Liver (tissue), 9 donors: Measurements from ENCODE around the gene C1orf174. TPM values are rescaled to one million over a fixed set of nuclear protein-coding genes. Genes with fewer than 3 reads are reported as not detected.

ENCODE experiments used
- DNase-seq: peaks from one replicate; pipeline ENCODE4 v3.0.0-alpha.2; 2017; ENCODE audit warnings: low spot score
- H3K27ac ChIP-seq, 2 donors: one replicate each; pipeline ENCODE4 v1.7.0; 2013; ENCODE audit warnings: inconsistent platforms in 2 of 2, low read length in 2 of 2, control low read depth in 1 of 2, low read depth in 1 of 2, mild to moderate bottlenecking in 1 of 2
- H3K27me3 ChIP-seq, 4 donors: one replicate each; pipeline versions ENCODE4 v1.6.1 to v1.7.0; 2013; ENCODE audit warnings: low read length in 3 of 4, inconsistent platforms in 1 of 4, mild to moderate bottlenecking in 1 of 4, moderate library complexity in 1 of 4; ENCODE audit not compliant: control insufficient read depth in 4 of 4, insufficient read depth in 4 of 4
- H3K36me3 ChIP-seq, 4 donors: one replicate each; pipeline versions ENCODE4 v1.6.1 to v1.7.0; 2013; ENCODE audit warnings: low read length in 3 of 4, mild to moderate bottlenecking in 3 of 4, low read depth in 1 of 4, moderate library complexity in 1 of 4; ENCODE audit not compliant: control insufficient read depth in 4 of 4, insufficient read depth in 3 of 4
- H3K4me1 ChIP-seq, 4 donors: one replicate each; pipeline versions ENCODE4 v1.6.1 to v1.7.0; 2013; ENCODE audit warnings: low read length in 3 of 4, mild to moderate bottlenecking in 3 of 4, moderate library complexity in 1 of 4; ENCODE audit not compliant: control insufficient read depth in 4 of 4, insufficient read depth in 4 of 4
- H3K4me3 ChIP-seq, 3 donors: one replicate each; pipeline versions ENCODE4 v1.6.1 to v1.7.0; 2013; ENCODE audit warnings: low read length in 3 of 3, control low read depth in 1 of 3, low read depth in 1 of 3, mild to moderate bottlenecking in 1 of 3
- H3K9ac ChIP-seq, 2 donors: one replicate each; pipeline ENCODE4 v1.7.0; 2013; ENCODE audit warnings: low read length in 2 of 2, mild to moderate bottlenecking in 2 of 2, moderate library complexity in 2 of 2, control low read depth in 1 of 2, low read depth in 1 of 2
- H3K9me3 ChIP-seq, 4 donors: one replicate each; pipeline versions ENCODE4 v1.6.1 to v1.7.0; 2013; ENCODE audit warnings: low read length in 3 of 4; ENCODE audit not compliant: control insufficient read depth in 4 of 4
- EGR1 ChIP-seq, 2 donors: IDR thresholded peaks; 2 replicates each; pipeline ENCODE4 v1.6.1; 2016 to 2018; ENCODE audit warnings: antibody characterized with exemption in 2 of 2, low read depth in 2 of 2
- FOXA1 ChIP-seq: IDR thresholded peaks from 2 replicates; pipeline ENCODE4 v1.6.1; 2016; ENCODE audit warnings: antibody characterized with exemption
- GABPA ChIP-seq, 2 donors: IDR thresholded peaks in 1 of 2; conservative IDR thresholded peaks in 1 of 2; 2 replicates each; pipeline ENCODE4 v1.6.1; 2016; ENCODE audit warnings: antibody characterized with exemption in 2 of 2, mild to moderate bottlenecking in 1 of 2, moderate library complexity in 1 of 2
- HNF4A ChIP-seq, 2 donors: conservative IDR thresholded peaks; 2 replicates each; pipeline ENCODE4 v1.6.1; 2016; ENCODE audit warnings: antibody characterized with exemption in 2 of 2, mild to moderate bottlenecking in 2 of 2
- HNF4G ChIP-seq: IDR thresholded peaks from 2 replicates; pipeline ENCODE4 v1.6.1; 2016; ENCODE audit warnings: antibody characterized with exemption
- JUND ChIP-seq, 2 donors: IDR thresholded peaks; 2 replicates each; pipeline ENCODE4 v1.6.1; 2016; ENCODE audit warnings: antibody characterized with exemption in 2 of 2
- NR2F2 ChIP-seq: IDR thresholded peaks from 2 replicates; pipeline ENCODE4 v1.6.1; 2016; ENCODE audit warnings: antibody characterized with exemption
- RAD21 ChIP-seq, 2 donors: IDR thresholded peaks; 2 replicates each; pipeline ENCODE4 v1.6.1; 2016; ENCODE audit warnings: antibody characterized with exemption in 2 of 2, mild to moderate bottlenecking in 2 of 2
- RXRA ChIP-seq, 2 donors: IDR thresholded peaks; 2 replicates each; pipeline ENCODE4 v1.6.1; 2017 to 2018; ENCODE audit warnings: antibody characterized with exemption in 2 of 2, mild to moderate bottlenecking in 1 of 2
- SP1 ChIP-seq: IDR thresholded peaks from 2 replicates; pipeline ENCODE4 v1.6.1; 2018; ENCODE audit warnings: antibody characterized with exemption, mild to moderate bottlenecking
- TAF1 ChIP-seq: conservative IDR thresholded peaks from 2 replicates; pipeline ENCODE4 v1.6.1; 2016; ENCODE audit warnings: antibody characterized with exemption, mild to moderate bottlenecking
- YY1 ChIP-seq: IDR thresholded peaks from 2 replicates; pipeline ENCODE4 v1.6.1; 2016; ENCODE audit warnings: antibody characterized with exemption, mild to moderate bottlenecking
- whole genome bisulfite sequencing: extraction: QIAGEN DNeasy Blood & Tissue Kit; methylation state at CpG from one replicate; pipeline ENCODE4 v1.1.7; 2013; 5-methylcytosine and 5-hydroxymethylcytosine counted together
- polyA plus RNA-seq, 2 donors: library from polyadenylated mRNA; stranded (reverse) in 1 of 2; unstranded in 1 of 2; fragments of 200-250 nt in 1 of 2; fragments of >200 nt in 1 of 2; fragmentation: Nextera tagmentation in 1 of 2; extraction: Ambion mirVana in 1 of 2; gene quantifications; one replicate each; pipeline versions ENCODE4 v1.2.1 to v1.2.3, GENCODE V29; 2013 to 2015
- total RNA-seq, 2 donors: library from RNA; depleted of rRNA; stranded (reverse); fragments of >200 nt; gene quantifications; one replicate each; pipeline ENCODE4 v1.2.3, GENCODE V29; 2014
- TF ChIP-seq, protein P1 (sequence below): IDR thresholded peaks from 2 replicates; pipeline ENCODE4 v1.6.1; 2016; ENCODE audit warnings: antibody characterized with exemption
- TF ChIP-seq, protein P2 (sequence below): fragments of 150-350 bp; IDR thresholded peaks from 2 replicates; pipeline ENCODE4 v1.5.1; 2017; ENCODE audit warnings: improper control_type of control experiment, low read depth, low read length; ENCODE audit not compliant: missing input control
- TF ChIP-seq, protein P3 (sequence below): IDR thresholded peaks from 2 replicates; pipeline ENCODE4 v1.6.1; 2016; ENCODE audit warnings: antibody characterized with exemption, mild to moderate bottlenecking
- TF ChIP-seq, protein P4 (sequence below): IDR thresholded peaks from 2 replicates; pipeline ENCODE4 v1.6.1; 2016; ENCODE audit warnings: antibody characterized with exemption
- TF ChIP-seq, protein P5 (sequence below): IDR thresholded peaks from 2 replicates; pipeline ENCODE4 v1.6.1; 2016; ENCODE audit warnings: antibody characterized with exemption
- donor health status: healthy.
- donor health status: healthy.
- donor health status: healthy.
- donor health status: healthy.
- donor health status: healthy.

C1orf174 gene
- total and polyA plus RNA-seq, 4 donors, result 10.4 to 17.0 (median 13.8) TPM

DNA sequence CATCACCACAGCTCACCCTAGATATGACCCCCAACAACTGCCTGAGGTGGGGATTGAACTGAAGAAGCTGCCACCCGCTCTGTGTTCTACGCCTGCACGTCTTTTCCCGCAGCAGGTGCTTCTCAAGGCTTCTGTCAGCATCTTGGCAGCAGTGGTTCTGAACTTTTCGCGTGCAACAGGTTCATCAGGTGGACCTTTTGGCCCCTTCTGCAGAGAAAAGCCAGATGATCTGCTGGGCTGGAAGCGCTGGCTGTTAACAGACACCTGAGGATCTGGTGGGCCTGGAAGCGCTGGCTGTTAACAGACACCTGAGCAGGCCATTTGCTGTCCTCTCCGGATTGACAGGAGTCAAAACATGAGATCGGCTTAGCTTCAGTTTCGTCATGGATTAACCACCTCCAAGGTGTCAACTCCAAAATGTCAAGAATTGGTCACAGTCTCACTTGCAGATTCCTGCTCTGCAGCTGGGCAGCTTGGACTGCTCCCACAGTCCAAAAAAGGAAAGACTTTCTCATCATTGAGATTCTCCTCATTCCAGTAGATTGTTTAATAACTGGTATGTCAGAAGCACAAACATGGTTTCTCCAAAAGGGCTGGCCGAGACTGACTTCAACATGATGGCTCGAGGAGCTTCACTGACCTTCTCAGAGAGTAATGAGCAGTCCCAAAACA lies 4.7 kb downstream of the C1orf174 start:
- Histone ChIP-seq H3K27me3 (no peaks in the 10 kb centered on the region), H3K27ac (no peak overlapping the region), H3K9me3 (no peaks in the 10 kb centered on the region), H3K4me3 (no peak overlapping the region), H3K4me1 (peaks cover 2 to 6% (median 6%) of the 10 kb centered on the region in 4 donors), H3K36me3 (peaks cover 0 to 9% (median 6%) of the 10 kb centered on the region in 4 donors), H3K9ac (no peak overlapping the region)
- TF ChIP-seq HNF4G (no peak), RXRA (IDR thresholded peaks at IDR 0.05) (no peak), GABPA (IDR thresholded peaks at IDR 0.05 in 1 of 2, conservative IDR thresholded peaks at IDR 0.05 in 1 of 2) (no peak), EGR1 (IDR thresholded peaks at IDR 0.05; ENCODE audit: low read depth in 2 of 2) (no peak)
- TF ChIP-seq, protein P1, sequence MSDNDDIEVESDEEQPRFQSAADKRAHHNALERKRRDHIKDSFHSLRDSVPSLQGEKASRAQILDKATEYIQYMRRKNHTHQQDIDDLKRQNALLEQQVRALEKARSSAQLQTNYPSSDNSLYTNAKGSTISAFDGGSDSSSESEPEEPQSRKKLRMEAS, result no peak
- no peak for DNase-seq
- 97% methylated on average over 13 of the region's 13 CpGs for WGBS

DNA sequence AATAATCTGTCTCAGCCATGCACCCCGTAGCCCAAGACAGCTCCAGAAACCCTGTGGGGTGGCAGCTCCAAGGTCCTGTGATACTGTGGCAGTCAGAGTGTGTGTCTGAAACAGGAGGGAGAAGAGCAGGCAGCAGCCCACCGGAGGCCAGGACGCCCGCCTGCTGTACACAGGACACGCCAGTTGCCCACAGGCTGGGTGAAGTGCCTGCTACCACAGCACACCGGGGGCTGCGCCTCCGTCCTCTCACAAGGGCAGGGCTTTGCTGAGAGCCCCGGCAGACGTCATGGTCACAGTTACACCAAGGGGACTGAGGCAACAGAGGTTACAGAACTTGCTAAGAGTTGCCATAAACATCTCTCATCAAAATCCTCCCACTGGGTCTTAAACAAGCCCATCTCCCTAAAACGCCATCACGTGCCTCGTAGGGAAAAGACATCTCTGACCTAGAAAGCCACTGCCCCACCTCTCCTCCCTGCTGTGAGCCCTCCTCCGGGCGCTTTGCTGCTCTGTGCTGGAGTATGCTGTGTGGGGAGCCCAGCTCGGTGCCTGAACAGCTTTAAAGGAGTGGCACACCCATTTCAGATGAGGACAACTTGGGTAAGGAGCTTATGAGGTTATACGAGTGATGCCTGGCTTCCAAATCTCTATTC lies 5.3 kb downstream of the C1orf174 start:
- 96% methylated on average over 17 of the region's 17 CpGs for WGBS
- Histone ChIP-seq H3K4me3 (no peak overlapping the region), H3K9ac (no peak overlapping the region), H3K27me3 (no peaks in the 10 kb centered on the region), H3K9me3 (no peaks in the 10 kb centered on the region), H3K36me3 (peaks cover 0 to 15% (median 10%) of the 10 kb centered on the region in 4 donors), H3K27ac (no peak overlapping the region), H3K4me1 (peaks cover 2 to 6% (median 6%) of the 10 kb centered on the region in 4 donors)
- no peak for DNase-seq
- no peak for TF ChIP-seq NR2F2
- TF ChIP-seq TAF1, result no peak
- TF ChIP-seq SP1, result no peak
- TF ChIP-seq, protein P2, sequence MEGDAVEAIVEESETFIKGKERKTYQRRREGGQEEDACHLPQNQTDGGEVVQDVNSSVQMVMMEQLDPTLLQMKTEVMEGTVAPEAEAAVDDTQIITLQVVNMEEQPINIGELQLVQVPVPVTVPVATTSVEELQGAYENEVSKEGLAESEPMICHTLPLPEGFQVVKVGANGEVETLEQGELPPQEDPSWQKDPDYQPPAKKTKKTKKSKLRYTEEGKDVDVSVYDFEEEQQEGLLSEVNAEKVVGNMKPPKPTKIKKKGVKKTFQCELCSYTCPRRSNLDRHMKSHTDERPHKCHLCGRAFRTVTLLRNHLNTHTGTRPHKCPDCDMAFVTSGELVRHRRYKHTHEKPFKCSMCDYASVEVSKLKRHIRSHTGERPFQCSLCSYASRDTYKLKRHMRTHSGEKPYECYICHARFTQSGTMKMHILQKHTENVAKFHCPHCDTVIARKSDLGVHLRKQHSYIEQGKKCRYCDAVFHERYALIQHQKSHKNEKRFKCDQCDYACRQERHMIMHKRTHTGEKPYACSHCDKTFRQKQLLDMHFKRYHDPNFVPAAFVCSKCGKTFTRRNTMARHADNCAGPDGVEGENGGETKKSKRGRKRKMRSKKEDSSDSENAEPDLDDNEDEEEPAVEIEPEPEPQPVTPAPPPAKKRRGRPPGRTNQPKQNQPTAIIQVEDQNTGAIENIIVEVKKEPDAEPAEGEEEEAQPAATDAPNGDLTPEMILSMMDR, result no peak
- TF ChIP-seq HNF4G, result no peak
- TF ChIP-seq YY1, result no peak
- TF ChIP-seq, protein P1, result no peak
- TF ChIP-seq, protein P3, sequence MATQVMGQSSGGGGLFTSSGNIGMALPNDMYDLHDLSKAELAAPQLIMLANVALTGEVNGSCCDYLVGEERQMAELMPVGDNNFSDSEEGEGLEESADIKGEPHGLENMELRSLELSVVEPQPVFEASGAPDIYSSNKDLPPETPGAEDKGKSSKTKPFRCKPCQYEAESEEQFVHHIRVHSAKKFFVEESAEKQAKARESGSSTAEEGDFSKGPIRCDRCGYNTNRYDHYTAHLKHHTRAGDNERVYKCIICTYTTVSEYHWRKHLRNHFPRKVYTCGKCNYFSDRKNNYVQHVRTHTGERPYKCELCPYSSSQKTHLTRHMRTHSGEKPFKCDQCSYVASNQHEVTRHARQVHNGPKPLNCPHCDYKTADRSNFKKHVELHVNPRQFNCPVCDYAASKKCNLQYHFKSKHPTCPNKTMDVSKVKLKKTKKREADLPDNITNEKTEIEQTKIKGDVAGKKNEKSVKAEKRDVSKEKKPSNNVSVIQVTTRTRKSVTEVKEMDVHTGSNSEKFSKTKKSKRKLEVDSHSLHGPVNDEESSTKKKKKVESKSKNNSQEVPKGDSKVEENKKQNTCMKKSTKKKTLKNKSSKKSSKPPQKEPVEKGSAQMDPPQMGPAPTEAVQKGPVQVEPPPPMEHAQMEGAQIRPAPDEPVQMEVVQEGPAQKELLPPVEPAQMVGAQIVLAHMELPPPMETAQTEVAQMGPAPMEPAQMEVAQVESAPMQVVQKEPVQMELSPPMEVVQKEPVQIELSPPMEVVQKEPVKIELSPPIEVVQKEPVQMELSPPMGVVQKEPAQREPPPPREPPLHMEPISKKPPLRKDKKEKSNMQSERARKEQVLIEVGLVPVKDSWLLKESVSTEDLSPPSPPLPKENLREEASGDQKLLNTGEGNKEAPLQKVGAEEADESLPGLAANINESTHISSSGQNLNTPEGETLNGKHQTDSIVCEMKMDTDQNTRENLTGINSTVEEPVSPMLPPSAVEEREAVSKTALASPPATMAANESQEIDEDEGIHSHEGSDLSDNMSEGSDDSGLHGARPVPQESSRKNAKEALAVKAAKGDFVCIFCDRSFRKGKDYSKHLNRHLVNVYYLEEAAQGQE, result no peak
- TF ChIP-seq, protein P4, sequence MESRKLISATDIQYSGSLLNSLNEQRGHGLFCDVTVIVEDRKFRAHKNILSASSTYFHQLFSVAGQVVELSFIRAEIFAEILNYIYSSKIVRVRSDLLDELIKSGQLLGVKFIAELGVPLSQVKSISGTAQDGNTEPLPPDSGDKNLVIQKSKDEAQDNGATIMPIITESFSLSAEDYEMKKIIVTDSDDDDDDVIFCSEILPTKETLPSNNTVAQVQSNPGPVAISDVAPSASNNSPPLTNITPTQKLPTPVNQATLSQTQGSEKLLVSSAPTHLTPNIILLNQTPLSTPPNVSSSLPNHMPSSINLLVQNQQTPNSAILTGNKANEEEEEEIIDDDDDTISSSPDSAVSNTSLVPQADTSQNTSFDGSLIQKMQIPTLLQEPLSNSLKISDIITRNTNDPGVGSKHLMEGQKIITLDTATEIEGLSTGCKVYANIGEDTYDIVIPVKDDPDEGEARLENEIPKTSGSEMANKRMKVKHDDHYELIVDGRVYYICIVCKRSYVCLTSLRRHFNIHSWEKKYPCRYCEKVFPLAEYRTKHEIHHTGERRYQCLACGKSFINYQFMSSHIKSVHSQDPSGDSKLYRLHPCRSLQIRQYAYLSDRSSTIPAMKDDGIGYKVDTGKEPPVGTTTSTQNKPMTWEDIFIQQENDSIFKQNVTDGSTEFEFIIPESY, result no peak
- TF ChIP-seq, protein P5, sequence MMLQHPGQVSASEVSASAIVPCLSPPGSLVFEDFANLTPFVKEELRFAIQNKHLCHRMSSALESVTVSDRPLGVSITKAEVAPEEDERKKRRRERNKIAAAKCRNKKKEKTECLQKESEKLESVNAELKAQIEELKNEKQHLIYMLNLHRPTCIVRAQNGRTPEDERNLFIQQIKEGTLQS, result no peak
- TF ChIP-seq HNF4A (conservative IDR thresholded peaks at IDR 0.05), result no peak
- TF ChIP-seq RAD21 (IDR thresholded peaks at IDR 0.05), result no peak
- TF ChIP-seq JUND (IDR thresholded peaks at IDR 0.05), result no peak
- TF ChIP-seq GABPA (IDR thresholded peaks at IDR 0.05 in 1 of 2, conservative IDR thresholded peaks at IDR 0.05 in 1 of 2), result no peak
- TF ChIP-seq RXRA (IDR thresholded peaks at IDR 0.05), result no peak
- TF ChIP-seq EGR1 (IDR thresholded peaks at IDR 0.05; ENCODE audit: low read depth in 2 of 2), result no peak
- TF ChIP-seq FOXA1, result no peak
